ENCODE results near the gene CACNA1C.

DNA sequence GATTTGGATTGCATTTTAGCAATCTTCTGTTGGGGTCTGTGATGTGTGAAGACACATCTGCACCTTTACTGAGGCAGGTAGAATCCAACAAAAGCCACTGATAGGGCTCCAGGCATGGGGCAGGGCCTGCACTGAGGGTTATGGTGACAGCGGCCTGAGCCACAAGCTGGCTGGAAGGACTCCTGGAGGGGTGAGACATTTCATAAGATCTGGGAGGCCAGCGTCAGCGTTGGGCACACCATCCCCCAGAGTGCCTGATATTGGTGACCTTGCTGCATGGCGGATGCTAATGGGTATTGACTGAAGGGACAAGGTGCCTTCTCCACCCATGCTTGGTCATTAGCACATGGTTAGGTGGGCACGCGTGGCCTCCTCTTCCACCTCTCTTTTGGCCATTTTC, 187.6 kb downstream of the CACNA1C start:
- TF ChIP-seq POLR2AphosphoS5 (IDR thresholded peaks at IDR 0.05) (no peak), POLR2A (IDR thresholded peaks at IDR 0.05) (no peak), EP300 (IDR thresholded peaks at IDR 0.05) (no peak)
- TF ChIP-seq, protein P1, sequence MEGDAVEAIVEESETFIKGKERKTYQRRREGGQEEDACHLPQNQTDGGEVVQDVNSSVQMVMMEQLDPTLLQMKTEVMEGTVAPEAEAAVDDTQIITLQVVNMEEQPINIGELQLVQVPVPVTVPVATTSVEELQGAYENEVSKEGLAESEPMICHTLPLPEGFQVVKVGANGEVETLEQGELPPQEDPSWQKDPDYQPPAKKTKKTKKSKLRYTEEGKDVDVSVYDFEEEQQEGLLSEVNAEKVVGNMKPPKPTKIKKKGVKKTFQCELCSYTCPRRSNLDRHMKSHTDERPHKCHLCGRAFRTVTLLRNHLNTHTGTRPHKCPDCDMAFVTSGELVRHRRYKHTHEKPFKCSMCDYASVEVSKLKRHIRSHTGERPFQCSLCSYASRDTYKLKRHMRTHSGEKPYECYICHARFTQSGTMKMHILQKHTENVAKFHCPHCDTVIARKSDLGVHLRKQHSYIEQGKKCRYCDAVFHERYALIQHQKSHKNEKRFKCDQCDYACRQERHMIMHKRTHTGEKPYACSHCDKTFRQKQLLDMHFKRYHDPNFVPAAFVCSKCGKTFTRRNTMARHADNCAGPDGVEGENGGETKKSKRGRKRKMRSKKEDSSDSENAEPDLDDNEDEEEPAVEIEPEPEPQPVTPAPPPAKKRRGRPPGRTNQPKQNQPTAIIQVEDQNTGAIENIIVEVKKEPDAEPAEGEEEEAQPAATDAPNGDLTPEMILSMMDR (IDR thresholded peaks at IDR 0.05), result no peak
